GM12864 (cell line): ENCODE measurements around the gene DSCAM.

Source experiments
- DNase-seq: peaks from one replicate; pipeline ENCODE4 v3.0.0-alpha.2; 2011; ENCODE audit warnings: low read depth
- H3K4me3 ChIP-seq: 2 replicates; pipeline ENCODE4 v1.5.1; 2011; ENCODE audit warnings: mild to moderate bottlenecking, low read depth, low read length, control low read depth
- CTCF ChIP-seq: IDR thresholded peaks from 2 replicates; pipeline ENCODE4 v1.5.1; 2011; ENCODE audit warnings: low read depth, mild to moderate bottlenecking, moderate library complexity, low read length, control low read depth, inconsistent platforms; ENCODE audit errors: missing control alignments

Gene DSCAM

DNA sequence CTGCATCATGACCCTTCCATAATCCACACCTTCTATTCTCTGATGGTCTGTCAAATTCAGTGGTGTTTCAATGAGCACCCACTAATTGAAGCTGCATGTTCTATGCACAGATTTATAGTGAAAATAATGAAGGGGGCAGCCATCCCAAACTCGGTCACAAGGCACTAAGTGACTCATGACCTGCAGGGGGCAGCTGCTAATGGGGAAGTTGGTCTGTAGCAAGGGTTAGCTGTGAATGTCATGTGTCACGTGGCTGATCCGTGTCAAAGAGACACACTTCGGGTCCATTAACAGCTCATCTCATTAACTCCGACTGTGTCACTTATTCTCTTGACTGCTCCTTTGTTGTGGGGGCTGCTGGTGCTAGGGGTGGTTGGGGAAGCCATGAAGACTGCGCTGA is 673.1 kb downstream of the DSCAM start:
- no peak for DNase-seq
- no peak for TF ChIP-seq CTCF
- no peak overlapping the region for H3K4me3 ChIP-seq

DNA sequence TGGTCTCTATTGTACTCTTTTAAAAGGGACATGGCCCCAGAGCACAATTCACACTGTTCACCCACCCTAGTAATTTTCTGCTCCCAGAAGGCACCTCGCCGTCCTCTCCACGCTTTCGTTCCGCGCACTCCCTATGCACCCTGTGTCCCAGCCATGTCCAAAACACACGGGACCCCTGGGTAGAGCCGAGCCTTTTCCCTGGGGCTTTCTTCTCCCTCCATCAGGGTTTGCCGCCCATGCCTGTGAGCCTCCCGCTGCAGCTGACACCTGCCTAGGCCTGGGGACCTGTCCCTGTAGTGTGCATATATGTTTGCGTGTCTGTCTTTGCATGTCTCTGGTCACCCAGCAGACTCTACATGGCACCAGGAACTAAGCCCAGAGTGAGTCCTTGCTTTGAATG is 677.0 kb downstream of the DSCAM start:
- no peak overlapping the region for H3K4me3 ChIP-seq
- no peak for DNase-seq
- TF ChIP-seq CTCF: no peak

GRCh38 chr21:40166291-40166843 is 680.6 kb downstream of the DSCAM start:
- DNase-seq: no peak
- TF ChIP-seq CTCF: no peak
- H3K4me3 ChIP-seq: no peak overlapping the region

DNA sequence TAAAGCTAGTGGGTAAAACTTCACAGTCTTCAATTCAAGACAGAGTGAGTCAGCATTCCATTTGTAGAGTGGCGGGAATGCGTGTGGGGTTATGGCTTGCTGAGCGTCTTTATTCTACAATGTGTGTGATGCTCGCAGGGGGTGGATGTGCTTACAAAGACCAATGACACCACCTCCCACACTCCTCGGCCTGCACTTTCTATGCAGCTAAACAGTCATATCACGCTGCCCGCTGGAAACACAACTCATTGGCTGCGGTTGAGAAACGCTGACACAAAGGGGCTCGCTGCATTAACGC is 681.2 kb downstream of the DSCAM start:
- DNase-seq: no peak
- H3K4me3 ChIP-seq: no peak overlapping the region
- no peak for TF ChIP-seq CTCF

GRCh38 chr21:40164905-40165772 is 681.8 kb downstream of the DSCAM start:
- TF ChIP-seq CTCF: no peak
- H3K4me3 ChIP-seq: no peak overlapping the region
- no peak for DNase-seq

- no peak for TF ChIP-seq CTCF
- no peak for DNase-seq
Observed at GRCh38 chr21:40162075-40162474, 684.9 kb downstream of the DSCAM start.

DNA sequence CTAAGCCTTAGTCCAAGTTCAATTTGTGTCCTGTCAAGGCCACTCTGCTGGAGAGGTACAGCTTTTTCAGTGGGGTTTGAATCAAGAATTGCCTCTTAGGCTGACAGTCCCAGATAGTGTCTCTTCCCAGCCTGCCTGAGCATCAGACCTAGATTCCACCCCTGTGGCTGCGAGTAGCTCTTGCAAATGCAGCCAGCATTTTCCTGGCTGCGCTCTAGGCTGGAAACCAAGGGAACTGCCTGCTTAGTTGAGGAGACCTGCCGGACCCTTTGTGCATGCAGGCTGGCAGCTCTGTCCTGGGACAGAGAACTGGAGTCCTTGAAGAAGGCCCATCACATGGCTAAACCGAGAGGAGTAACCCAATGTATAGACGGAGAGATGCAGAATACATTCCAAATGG is 686.0 kb downstream of the DSCAM start:
- DNase-seq: no peak
- H3K4me3 ChIP-seq: no peak overlapping the region
- no peak for TF ChIP-seq CTCF

More at GRCh38 chr21:40162075-40162474, 684.9 kb downstream of the DSCAM start:
- no peak overlapping the region for H3K4me3 ChIP-seq
